Liver (tissue), 3 donors: ENCODE results near the gene SPATA1.
"Not testable (repeated sequence)": the region's sequence is repeated elsewhere in the genome, so short reads cannot be mapped to it uniquely, and the experiment has no call there.

Experiments
- CTCF ChIP-seq: fragments of 150-350 bp; IDR thresholded peaks from 2 replicates; pipeline ENCODE4 v1.5.1; 2017; ENCODE audit warnings: improper control_type of control experiment, low read depth, low read length; ENCODE audit not compliant: missing input control
- EGR1 ChIP-seq, 2 donors: IDR thresholded peaks; 2 replicates each; pipeline ENCODE4 v1.6.1; 2016 to 2018; ENCODE audit warnings: antibody characterized with exemption in 2 of 2, low read depth in 2 of 2
- HNF4A ChIP-seq, 2 donors: conservative IDR thresholded peaks; 2 replicates each; pipeline ENCODE4 v1.6.1; 2016; ENCODE audit warnings: antibody characterized with exemption in 2 of 2, mild to moderate bottlenecking in 2 of 2
- JUND ChIP-seq, 2 donors: IDR thresholded peaks; 2 replicates each; pipeline ENCODE4 v1.6.1; 2016; ENCODE audit warnings: antibody characterized with exemption in 2 of 2
- RAD21 ChIP-seq, 2 donors: IDR thresholded peaks; 2 replicates each; pipeline ENCODE4 v1.6.1; 2016; ENCODE audit warnings: antibody characterized with exemption in 2 of 2, mild to moderate bottlenecking in 2 of 2
- RXRA ChIP-seq, 2 donors: IDR thresholded peaks; 2 replicates each; pipeline ENCODE4 v1.6.1; 2017 to 2018; ENCODE audit warnings: antibody characterized with exemption in 2 of 2, mild to moderate bottlenecking in 1 of 2
- TAF1 ChIP-seq: conservative IDR thresholded peaks from 2 replicates; pipeline ENCODE4 v1.6.1; 2016; ENCODE audit warnings: antibody characterized with exemption, mild to moderate bottlenecking
- YY1 ChIP-seq: IDR thresholded peaks from 2 replicates; pipeline ENCODE4 v1.6.1; 2016; ENCODE audit warnings: antibody characterized with exemption, mild to moderate bottlenecking
- TF ChIP-seq, protein P1 (sequence below): IDR thresholded peaks from 2 replicates; pipeline ENCODE4 v1.6.1; 2016; ENCODE audit warnings: antibody characterized with exemption
- TF ChIP-seq, protein P2 (sequence below): IDR thresholded peaks from 2 replicates; pipeline ENCODE4 v1.6.1; 2016; ENCODE audit warnings: antibody characterized with exemption
- TF ChIP-seq, protein P3 (sequence below): IDR thresholded peaks from 2 replicates; pipeline ENCODE4 v1.6.1; 2016; ENCODE audit warnings: antibody characterized with exemption, mild to moderate bottlenecking
- donor health status: healthy.
- donor health status: healthy.

DNA sequence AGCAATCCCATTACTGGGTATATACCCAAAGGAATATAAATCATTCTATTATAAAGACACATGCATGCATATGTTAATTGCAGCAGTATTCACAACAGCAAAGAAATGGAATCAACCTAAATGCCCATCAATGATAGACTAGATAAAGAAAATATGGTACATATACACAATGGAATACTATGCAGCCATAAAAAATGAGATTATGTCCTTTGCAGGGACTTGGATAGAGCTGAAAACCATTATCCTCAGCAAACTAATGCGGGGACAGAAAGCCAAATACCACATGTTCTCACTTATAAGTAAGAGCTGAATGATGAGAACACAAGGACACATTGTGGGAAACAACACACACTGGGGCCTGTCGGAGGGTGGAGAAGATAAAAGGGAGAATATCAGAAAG, 88.8 kb downstream of the SPATA1 start:
- not testable (repeated sequence) for TF ChIP-seq CTCF; YY1; TAF1; EGR1 (IDR thresholded peaks at IDR 0.05; ENCODE audit: low read depth in 2 of 2); RXRA (IDR thresholded peaks at IDR 0.05); HNF4A (conservative IDR thresholded peaks at IDR 0.05); RAD21 (IDR thresholded peaks at IDR 0.05); JUND (IDR thresholded peaks at IDR 0.05)
- TF ChIP-seq, protein P1, sequence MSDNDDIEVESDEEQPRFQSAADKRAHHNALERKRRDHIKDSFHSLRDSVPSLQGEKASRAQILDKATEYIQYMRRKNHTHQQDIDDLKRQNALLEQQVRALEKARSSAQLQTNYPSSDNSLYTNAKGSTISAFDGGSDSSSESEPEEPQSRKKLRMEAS = not testable (repeated sequence)
- TF ChIP-seq, protein P2, sequence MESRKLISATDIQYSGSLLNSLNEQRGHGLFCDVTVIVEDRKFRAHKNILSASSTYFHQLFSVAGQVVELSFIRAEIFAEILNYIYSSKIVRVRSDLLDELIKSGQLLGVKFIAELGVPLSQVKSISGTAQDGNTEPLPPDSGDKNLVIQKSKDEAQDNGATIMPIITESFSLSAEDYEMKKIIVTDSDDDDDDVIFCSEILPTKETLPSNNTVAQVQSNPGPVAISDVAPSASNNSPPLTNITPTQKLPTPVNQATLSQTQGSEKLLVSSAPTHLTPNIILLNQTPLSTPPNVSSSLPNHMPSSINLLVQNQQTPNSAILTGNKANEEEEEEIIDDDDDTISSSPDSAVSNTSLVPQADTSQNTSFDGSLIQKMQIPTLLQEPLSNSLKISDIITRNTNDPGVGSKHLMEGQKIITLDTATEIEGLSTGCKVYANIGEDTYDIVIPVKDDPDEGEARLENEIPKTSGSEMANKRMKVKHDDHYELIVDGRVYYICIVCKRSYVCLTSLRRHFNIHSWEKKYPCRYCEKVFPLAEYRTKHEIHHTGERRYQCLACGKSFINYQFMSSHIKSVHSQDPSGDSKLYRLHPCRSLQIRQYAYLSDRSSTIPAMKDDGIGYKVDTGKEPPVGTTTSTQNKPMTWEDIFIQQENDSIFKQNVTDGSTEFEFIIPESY = not testable (repeated sequence)
- TF ChIP-seq, protein P3, sequence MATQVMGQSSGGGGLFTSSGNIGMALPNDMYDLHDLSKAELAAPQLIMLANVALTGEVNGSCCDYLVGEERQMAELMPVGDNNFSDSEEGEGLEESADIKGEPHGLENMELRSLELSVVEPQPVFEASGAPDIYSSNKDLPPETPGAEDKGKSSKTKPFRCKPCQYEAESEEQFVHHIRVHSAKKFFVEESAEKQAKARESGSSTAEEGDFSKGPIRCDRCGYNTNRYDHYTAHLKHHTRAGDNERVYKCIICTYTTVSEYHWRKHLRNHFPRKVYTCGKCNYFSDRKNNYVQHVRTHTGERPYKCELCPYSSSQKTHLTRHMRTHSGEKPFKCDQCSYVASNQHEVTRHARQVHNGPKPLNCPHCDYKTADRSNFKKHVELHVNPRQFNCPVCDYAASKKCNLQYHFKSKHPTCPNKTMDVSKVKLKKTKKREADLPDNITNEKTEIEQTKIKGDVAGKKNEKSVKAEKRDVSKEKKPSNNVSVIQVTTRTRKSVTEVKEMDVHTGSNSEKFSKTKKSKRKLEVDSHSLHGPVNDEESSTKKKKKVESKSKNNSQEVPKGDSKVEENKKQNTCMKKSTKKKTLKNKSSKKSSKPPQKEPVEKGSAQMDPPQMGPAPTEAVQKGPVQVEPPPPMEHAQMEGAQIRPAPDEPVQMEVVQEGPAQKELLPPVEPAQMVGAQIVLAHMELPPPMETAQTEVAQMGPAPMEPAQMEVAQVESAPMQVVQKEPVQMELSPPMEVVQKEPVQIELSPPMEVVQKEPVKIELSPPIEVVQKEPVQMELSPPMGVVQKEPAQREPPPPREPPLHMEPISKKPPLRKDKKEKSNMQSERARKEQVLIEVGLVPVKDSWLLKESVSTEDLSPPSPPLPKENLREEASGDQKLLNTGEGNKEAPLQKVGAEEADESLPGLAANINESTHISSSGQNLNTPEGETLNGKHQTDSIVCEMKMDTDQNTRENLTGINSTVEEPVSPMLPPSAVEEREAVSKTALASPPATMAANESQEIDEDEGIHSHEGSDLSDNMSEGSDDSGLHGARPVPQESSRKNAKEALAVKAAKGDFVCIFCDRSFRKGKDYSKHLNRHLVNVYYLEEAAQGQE = not testable (repeated sequence)
